Ovary (tissue), 3 donors: ENCODE measurements around the gene FMNL1.

Experiments used
- EP300 ChIP-seq: sonication (generic); formaldehyde crosslinking; IDR thresholded peaks from one replicate; pipeline ENCODE4 v1.6.1; 2017; ENCODE audit warnings: antibody characterized with exemption
- POLR2A ChIP-seq: fragments of 450-650 bp; IDR thresholded peaks from one replicate; pipeline ENCODE4 v1.6.1; 2017; ENCODE audit warnings: antibody characterized with exemption, mild to moderate bottlenecking, moderate library complexity
- TF ChIP-seq, protein P1 (sequence below), 3 donors: fragments of 450-650 bp in 2 of 3; fragments of 200-600 bp in 1 of 3; IDR thresholded peaks; one replicate each; pipeline versions ENCODE4 v1.5.1 to v1.8.0; 2016 to 2022; ENCODE audit warnings: antibody characterized with exemption in 3 of 3, mild to moderate bottlenecking in 1 of 3
- donor health status: DM: no; HTN: no; CAD: no.

DNA sequence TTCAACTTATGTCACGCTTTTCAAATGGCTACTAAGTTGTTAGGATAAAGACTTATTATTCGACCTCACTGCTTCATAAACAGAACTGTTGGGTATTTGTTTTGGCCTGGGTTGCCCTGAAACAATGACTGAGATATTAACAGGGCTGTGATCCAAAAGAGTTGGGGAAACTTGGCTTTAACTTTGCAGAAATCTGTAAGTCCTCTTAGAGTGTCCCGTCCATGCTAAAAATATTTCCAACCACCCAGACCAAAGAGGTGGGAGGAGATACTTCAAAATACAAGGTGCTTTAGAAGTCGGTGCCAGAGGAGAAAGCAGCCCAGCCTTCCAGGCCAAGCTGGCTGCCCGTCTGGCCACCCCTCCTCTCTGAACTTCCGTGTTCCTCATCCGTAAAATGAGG is 56.3 kb downstream of the FMNL1 start:
- no peak for TF ChIP-seq POLR2A
- TF ChIP-seq, protein P1, sequence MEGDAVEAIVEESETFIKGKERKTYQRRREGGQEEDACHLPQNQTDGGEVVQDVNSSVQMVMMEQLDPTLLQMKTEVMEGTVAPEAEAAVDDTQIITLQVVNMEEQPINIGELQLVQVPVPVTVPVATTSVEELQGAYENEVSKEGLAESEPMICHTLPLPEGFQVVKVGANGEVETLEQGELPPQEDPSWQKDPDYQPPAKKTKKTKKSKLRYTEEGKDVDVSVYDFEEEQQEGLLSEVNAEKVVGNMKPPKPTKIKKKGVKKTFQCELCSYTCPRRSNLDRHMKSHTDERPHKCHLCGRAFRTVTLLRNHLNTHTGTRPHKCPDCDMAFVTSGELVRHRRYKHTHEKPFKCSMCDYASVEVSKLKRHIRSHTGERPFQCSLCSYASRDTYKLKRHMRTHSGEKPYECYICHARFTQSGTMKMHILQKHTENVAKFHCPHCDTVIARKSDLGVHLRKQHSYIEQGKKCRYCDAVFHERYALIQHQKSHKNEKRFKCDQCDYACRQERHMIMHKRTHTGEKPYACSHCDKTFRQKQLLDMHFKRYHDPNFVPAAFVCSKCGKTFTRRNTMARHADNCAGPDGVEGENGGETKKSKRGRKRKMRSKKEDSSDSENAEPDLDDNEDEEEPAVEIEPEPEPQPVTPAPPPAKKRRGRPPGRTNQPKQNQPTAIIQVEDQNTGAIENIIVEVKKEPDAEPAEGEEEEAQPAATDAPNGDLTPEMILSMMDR (IDR thresholded peaks at IDR 0.05) = no peak
- TF ChIP-seq EP300 = no peak
